ENCODE data around the gene SERPINE3. TPM values are rescaled to one million over a fixed set of nuclear protein-coding genes. Genes with fewer than 3 reads are reported as not detected.

Gene SERPINE3
- total and polyA plus RNA-seq, 2 donors (not counting 1 experiment from before 2014, with no cell fraction given): not detected

DNA sequence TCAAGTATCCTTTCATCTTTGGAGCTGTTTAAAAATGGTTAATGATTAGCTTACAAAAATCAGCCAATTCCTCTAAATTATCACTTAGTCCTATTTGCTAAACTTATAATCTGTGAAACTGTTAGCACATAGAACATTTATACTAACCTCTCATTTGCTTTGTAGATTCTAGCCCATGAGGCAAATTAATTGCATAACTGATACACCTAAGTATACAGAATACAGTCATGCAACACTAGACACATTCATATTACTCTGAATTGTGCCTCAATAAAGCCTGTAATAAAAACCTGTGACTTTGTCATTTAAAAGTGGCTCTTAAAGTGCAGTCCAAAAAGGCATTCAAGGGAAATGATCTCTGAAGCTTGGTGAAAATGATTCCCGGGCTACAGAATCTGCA lies 21.0 kb downstream of the SERPINE3 start:
- Histone ChIP-seq H2AFZ (ENCODE audit: low read length) (no peak overlapping the region), H3K4me3 (replicated peaks in 1 of 4; ENCODE audit: control extremely low read depth in 1 of 4, insufficient read depth in 1 of 4, low read depth in 3 of 4, low read length in 4 of 4) (no peak overlapping the region), H3K9me3 (ENCODE audit: control insufficient read depth, insufficient read depth, low read depth, low read length) (no peaks in the 10 kb centered on the region), H3K36me3 (ENCODE audit: control insufficient read depth, insufficient read depth, low read length) (no peaks in the 10 kb centered on the region), H4K20me1 (ENCODE audit: control insufficient read depth, extremely low read depth, insufficient read depth, low read length) (no peaks in the 10 kb centered on the region), H3K79me2 (ENCODE audit: control insufficient read depth, insufficient read depth, low read length) (no peaks in the 10 kb centered on the region), H3K4me1 (ENCODE audit: control insufficient read depth, extremely low read depth, insufficient read depth, low read length) (no peaks in the 10 kb centered on the region), H3K4me2 (ENCODE audit: extremely low read depth, insufficient read depth, low read length) (no peak overlapping the region), H3K27ac (ENCODE audit: insufficient read depth, low read length) (no peak overlapping the region), H3K27me3 (ENCODE audit: control insufficient read depth, insufficient read depth, low read length) (no peaks in the 10 kb centered on the region), H3K9ac (ENCODE audit: insufficient read depth, low read length) (no peak overlapping the region)
- no peak for DNase-seq (ENCODE audit: low read depth in 2 of 2)
- TF ChIP-seq EZH2 (IDR thresholded peaks at IDR 0.05; ENCODE audit: low read length, missing control alignments): no peak

DNA sequence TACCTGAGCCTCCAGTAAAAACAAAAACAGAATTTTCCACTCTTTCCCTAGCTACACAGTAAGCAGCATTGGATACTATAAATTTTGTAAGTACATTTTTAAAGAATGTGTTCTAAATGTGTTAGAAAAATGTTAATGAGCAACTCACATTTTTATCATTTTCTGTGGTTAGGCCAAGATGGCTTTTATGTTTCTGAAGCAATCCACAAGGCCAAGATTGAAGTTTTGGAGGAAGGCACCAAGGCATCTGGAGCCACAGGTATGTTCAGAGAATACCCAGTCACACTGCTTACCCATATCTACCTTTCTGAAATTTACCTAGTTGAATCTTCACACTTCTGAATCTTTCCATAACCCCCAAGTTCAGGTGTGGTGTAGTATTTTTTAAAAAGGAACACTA lies 21.6 kb downstream of the SERPINE3 start:
- H3K9me3 ChIP-seq (ENCODE audit: control insufficient read depth, insufficient read depth, low read depth, low read length): no peaks in the 10 kb centered on the region
- no peaks in the 10 kb centered on the region for H4K20me1 ChIP-seq (ENCODE audit: control insufficient read depth, extremely low read depth, insufficient read depth, low read length)
- no peaks in the 10 kb centered on the region for H3K4me1 ChIP-seq (ENCODE audit: control insufficient read depth, extremely low read depth, insufficient read depth, low read length)
- peak in 1 of 2 donors; percentile 68 for DNase-seq (ENCODE audit: low read depth in 2 of 2)
- TF ChIP-seq, protein P1, sequence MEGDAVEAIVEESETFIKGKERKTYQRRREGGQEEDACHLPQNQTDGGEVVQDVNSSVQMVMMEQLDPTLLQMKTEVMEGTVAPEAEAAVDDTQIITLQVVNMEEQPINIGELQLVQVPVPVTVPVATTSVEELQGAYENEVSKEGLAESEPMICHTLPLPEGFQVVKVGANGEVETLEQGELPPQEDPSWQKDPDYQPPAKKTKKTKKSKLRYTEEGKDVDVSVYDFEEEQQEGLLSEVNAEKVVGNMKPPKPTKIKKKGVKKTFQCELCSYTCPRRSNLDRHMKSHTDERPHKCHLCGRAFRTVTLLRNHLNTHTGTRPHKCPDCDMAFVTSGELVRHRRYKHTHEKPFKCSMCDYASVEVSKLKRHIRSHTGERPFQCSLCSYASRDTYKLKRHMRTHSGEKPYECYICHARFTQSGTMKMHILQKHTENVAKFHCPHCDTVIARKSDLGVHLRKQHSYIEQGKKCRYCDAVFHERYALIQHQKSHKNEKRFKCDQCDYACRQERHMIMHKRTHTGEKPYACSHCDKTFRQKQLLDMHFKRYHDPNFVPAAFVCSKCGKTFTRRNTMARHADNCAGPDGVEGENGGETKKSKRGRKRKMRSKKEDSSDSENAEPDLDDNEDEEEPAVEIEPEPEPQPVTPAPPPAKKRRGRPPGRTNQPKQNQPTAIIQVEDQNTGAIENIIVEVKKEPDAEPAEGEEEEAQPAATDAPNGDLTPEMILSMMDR (conservative IDR thresholded peaks at IDR 0.05 in 1 of 2, IDR thresholded peaks at IDR 0.05 in 1 of 2; ENCODE audit: low read depth in 1 of 2, low read length in 2 of 2): no peak
- no peak for TF ChIP-seq EZH2 (IDR thresholded peaks at IDR 0.05; ENCODE audit: low read length, missing control alignments)
- H3K79me2 ChIP-seq (ENCODE audit: control insufficient read depth, insufficient read depth, low read length): no peaks in the 10 kb centered on the region
- H3K9ac ChIP-seq (ENCODE audit: insufficient read depth, low read length): no peak overlapping the region
- no peak overlapping the region for H3K4me2 ChIP-seq (ENCODE audit: extremely low read depth, insufficient read depth, low read length)
- H2AFZ ChIP-seq (ENCODE audit: low read length): no peak overlapping the region
- no peak overlapping the region for H3K27ac ChIP-seq (ENCODE audit: insufficient read depth, low read length)
- H3K4me3 ChIP-seq (replicated peaks in 1 of 4; ENCODE audit: control extremely low read depth in 1 of 4, insufficient read depth in 1 of 4, low read depth in 3 of 4, low read length in 4 of 4): no peak overlapping the region
- H3K36me3 ChIP-seq (ENCODE audit: control insufficient read depth, insufficient read depth, low read length): no peaks in the 10 kb centered on the region
- H3K27me3 ChIP-seq (ENCODE audit: control insufficient read depth, insufficient read depth, low read length): no peaks in the 10 kb centered on the region

DNA sequence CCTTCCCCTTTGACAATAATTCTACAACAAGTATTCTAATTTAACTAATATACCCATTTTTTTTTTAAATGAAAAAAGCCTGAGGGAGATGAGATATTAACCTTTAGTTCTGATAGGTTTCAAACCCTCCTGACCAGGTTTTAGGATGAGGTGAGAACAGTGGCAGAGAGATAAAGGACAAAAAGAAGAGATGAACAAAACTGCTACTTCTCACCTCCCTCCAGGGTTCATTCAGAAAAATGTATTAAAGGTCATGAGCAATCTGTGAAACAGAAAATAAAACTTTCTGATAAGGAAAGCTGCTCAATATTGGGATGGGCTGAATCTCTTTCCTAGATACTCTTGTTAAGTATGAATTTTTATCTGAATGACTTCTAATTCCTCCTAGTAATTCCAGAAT lies 24.1 kb downstream of the SERPINE3 start:
- TF ChIP-seq EZH2 (IDR thresholded peaks at IDR 0.05; ENCODE audit: low read length, missing control alignments): no peak
- TF ChIP-seq, protein P1 (conservative IDR thresholded peaks at IDR 0.05 in 1 of 2, IDR thresholded peaks at IDR 0.05 in 1 of 2; ENCODE audit: low read depth in 1 of 2, low read length in 2 of 2): no peak
- no peak overlapping the region for H3K27ac ChIP-seq (ENCODE audit: insufficient read depth, low read length)

More for the DNA sequence above, 24.1 kb downstream of the SERPINE3 start:
- H3K9ac ChIP-seq (ENCODE audit: insufficient read depth, low read length): no peak overlapping the region
- no peaks in the 10 kb centered on the region for H3K79me2 ChIP-seq (ENCODE audit: control insufficient read depth, insufficient read depth, low read length)
- no peaks in the 10 kb centered on the region for H3K4me1 ChIP-seq (ENCODE audit: control insufficient read depth, extremely low read depth, insufficient read depth, low read length)
- DNase-seq (ENCODE audit: low read depth in 2 of 2): no peak
- no peaks in the 10 kb centered on the region for H3K36me3 ChIP-seq (ENCODE audit: control insufficient read depth, insufficient read depth, low read length)
- H3K27me3 ChIP-seq (ENCODE audit: control insufficient read depth, insufficient read depth, low read length): no peaks in the 10 kb centered on the region
- H3K9me3 ChIP-seq (ENCODE audit: control insufficient read depth, insufficient read depth, low read depth, low read length): no peaks in the 10 kb centered on the region
- H3K4me2 ChIP-seq (ENCODE audit: extremely low read depth, insufficient read depth, low read length): no peak overlapping the region
- no peak overlapping the region for H3K4me3 ChIP-seq (replicated peaks in 1 of 4; ENCODE audit: control extremely low read depth in 1 of 4, insufficient read depth in 1 of 4, low read depth in 3 of 4, low read length in 4 of 4)
- no peaks in the 10 kb centered on the region for H4K20me1 ChIP-seq (ENCODE audit: control insufficient read depth, extremely low read depth, insufficient read depth, low read length)
- no peak overlapping the region for H2AFZ ChIP-seq (ENCODE audit: low read length)
